ENCODE results near the gene ST6GALNAC6. TPM values are rescaled to one million over a fixed set of nuclear protein-coding genes. Genes with fewer than 3 reads are reported as not detected.

The ST6GALNAC6 gene
- total and polyA plus RNA-seq, 2 of the 4 experiments (the other 2 are of a cell fraction) = 35.7 to 48.6 TPM

DNA sequence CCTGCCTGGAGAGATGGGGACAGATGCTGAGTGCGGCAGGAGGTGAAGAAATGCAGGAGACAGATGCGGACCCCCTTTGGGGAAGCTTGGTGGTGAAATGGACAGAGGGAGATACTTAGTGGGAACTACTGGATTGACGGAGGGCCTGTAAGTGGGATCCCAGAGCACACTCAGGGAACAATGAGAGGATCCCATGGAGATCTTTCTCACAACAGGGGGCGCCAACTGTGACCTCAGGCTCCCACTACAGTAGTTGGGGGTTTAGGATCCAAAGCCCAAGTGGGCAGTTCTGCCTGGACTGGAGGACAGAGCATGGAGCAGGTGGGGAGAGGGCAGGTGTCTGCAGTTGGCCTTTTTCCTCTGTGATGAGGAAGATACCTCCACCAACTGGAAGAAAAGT, 34.8 kb upstream of the ST6GALNAC6 start:
- Histone ChIP-seq H3K36me3 (ENCODE audit: control insufficient read depth, insufficient read depth, low read length) (peaks cover 6% of the 10 kb centered on the region), H3K4me1 (ENCODE audit: control insufficient read depth, insufficient read depth, low read length) (peaks cover 25% of the 10 kb centered on the region), H3K18ac (ENCODE audit: low read depth, low read length) (no peak overlapping the region), H2AFZ (replicated peaks; ENCODE audit: low read length, poor library complexity) (no peak overlapping the region), H3K79me1 (ENCODE audit: low read depth in 1 of 2, low read length in 2 of 2) (peaks cover 16 to 54% of the 10 kb centered on the region in 2 experiments; a peak in 3 of 4 replicates), H2AK9ac (replicated peaks; ENCODE audit: low read depth, low read length, poor library complexity) (no peak overlapping the region), H3K4me2 (ENCODE audit: low read depth, low read length) (no peak overlapping the region), H3K27me3 (ENCODE audit: control insufficient read depth, insufficient read depth, low read length) (no peaks in the 10 kb centered on the region), H2BK15ac (ENCODE audit: low read depth, low read length) (no peak overlapping the region), H3K27ac (ENCODE audit: insufficient read depth, low read length) (no peak overlapping the region), H4K20me1 (ENCODE audit: insufficient read depth, low read length) (peaks cover 33% of the 10 kb centered on the region), H2BK5ac (ENCODE audit: low read depth, low read length, poor library complexity, severe bottlenecking) (no peak overlapping the region), H2BK20ac (ENCODE audit: low read depth, low read length) (no peak overlapping the region), H3K4ac (ENCODE audit: low read depth, low read length) (no peak overlapping the region), H4K5ac (ENCODE audit: low read depth, low read length) (no peak overlapping the region), H3K56ac (ENCODE audit: extremely low read depth, insufficient read depth, low read length) (no peak overlapping the region), H4K8ac (ENCODE audit: low read depth in 2 of 2, low read length in 2 of 2) (no peak overlapping the region), H3K9me3 (ENCODE audit: control insufficient read depth, insufficient read depth, low read length) (no peaks in the 10 kb centered on the region), H3K9me1 (ENCODE audit: insufficient read depth, low read length) (peaks cover 42% of the 10 kb centered on the region), H3K9ac (ENCODE audit: low read depth, low read length) (no peak overlapping the region), H3K23ac (ENCODE audit: low read depth, low read length) (no peak overlapping the region), H3K4me3 (ENCODE audit: insufficient read depth, low read depth, low read length) (no peak overlapping the region), H3K14ac (replicated peaks; ENCODE audit: low read depth, low read length) (no peak overlapping the region), H2BK120ac (ENCODE audit: low read depth, low read length) (no peak overlapping the region), H4K91ac (ENCODE audit: insufficient read depth, low read depth, low read length) (no peak overlapping the region), H2AK5ac (ENCODE audit: low read depth, low read length) (no peak overlapping the region)
- DNase-seq (no peak), ATAC-seq (ENCODE audit: low read depth) (no peak)
- dilution Hi-C loops (cut with HindIII; ENCODE audit: low sequenced_read_pairs, unreplicated experiment) = no loop called here
- ChIA-PET POLR2A (ENCODE audit: unreplicated experiment) (no interaction called here), CTCF (no interaction called here)
- intact Hi-C loops (cut with micrococcal nuclease) = no loop called here
- in situ Hi-C loops (cut with MboI; ENCODE audit: low sequenced_read_pairs) = no loop called here
- no TSS peak for BruUV-seq (replicated peaks)
- WGBS, 2 experiments (ENCODE audit: extremely low coverage in 2 of 2, insufficient read length in 1 of 2) = 100% methylated on average over 3 of the region's 4 CpGs; no CpG with 5 or more reads in 1 of the 2 experiments
- TF ChIP-seq RAD21 (IDR thresholded peaks at IDR 0.05; ENCODE audit: low read length) = no peak
- TF ChIP-seq CEBPB (IDR thresholded peaks at IDR 0.05; ENCODE audit: low read depth, low read length) = no peak
- no peak for TF ChIP-seq MXI1 (IDR thresholded peaks at IDR 0.05; ENCODE audit: borderline replicate concordance, low read depth, low read length)
- TF ChIP-seq RFX5 (IDR thresholded peaks at IDR 0.05; ENCODE audit: low read depth, low read length) = no peak
- no peak for TF ChIP-seq MAFK (IDR thresholded peaks at IDR 0.05; ENCODE audit: low read depth, low read length)
- no peak for TF ChIP-seq RCOR1 (IDR thresholded peaks at IDR 0.05; ENCODE audit: insufficient replicate concordance, low read length)
- TF ChIP-seq, protein P1, sequence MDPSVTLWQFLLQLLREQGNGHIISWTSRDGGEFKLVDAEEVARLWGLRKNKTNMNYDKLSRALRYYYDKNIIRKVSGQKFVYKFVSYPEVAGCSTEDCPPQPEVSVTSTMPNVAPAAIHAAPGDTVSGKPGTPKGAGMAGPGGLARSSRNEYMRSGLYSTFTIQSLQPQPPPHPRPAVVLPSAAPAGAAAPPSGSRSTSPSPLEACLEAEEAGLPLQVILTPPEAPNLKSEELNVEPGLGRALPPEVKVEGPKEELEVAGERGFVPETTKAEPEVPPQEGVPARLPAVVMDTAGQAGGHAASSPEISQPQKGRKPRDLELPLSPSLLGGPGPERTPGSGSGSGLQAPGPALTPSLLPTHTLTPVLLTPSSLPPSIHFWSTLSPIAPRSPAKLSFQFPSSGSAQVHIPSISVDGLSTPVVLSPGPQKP (IDR thresholded peaks at IDR 0.05; ENCODE audit: borderline replicate concordance, low read depth, low read length) = no peak
- no peak for TF ChIP-seq MAZ (IDR thresholded peaks at IDR 0.05; ENCODE audit: borderline replicate concordance, low read depth, low read length)
- TF ChIP-seq, protein P2, sequence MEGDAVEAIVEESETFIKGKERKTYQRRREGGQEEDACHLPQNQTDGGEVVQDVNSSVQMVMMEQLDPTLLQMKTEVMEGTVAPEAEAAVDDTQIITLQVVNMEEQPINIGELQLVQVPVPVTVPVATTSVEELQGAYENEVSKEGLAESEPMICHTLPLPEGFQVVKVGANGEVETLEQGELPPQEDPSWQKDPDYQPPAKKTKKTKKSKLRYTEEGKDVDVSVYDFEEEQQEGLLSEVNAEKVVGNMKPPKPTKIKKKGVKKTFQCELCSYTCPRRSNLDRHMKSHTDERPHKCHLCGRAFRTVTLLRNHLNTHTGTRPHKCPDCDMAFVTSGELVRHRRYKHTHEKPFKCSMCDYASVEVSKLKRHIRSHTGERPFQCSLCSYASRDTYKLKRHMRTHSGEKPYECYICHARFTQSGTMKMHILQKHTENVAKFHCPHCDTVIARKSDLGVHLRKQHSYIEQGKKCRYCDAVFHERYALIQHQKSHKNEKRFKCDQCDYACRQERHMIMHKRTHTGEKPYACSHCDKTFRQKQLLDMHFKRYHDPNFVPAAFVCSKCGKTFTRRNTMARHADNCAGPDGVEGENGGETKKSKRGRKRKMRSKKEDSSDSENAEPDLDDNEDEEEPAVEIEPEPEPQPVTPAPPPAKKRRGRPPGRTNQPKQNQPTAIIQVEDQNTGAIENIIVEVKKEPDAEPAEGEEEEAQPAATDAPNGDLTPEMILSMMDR (conservative IDR thresholded peaks at IDR 0.05; ENCODE audit: low read depth, low read length) = no peak
- TF ChIP-seq BHLHE40 (IDR thresholded peaks at IDR 0.05; ENCODE audit: low read depth, low read length) = no peak

Measured in IMR-90 (cell line).